ENCODE results near the gene NUAK1. TPM values are rescaled to one million over a fixed set of nuclear protein-coding genes. Genes with fewer than 3 reads are reported as not detected.

Gene NUAK1
- total RNA-seq, 1 donor from 2014 or later = 7.6 TPM

GRCh38 chr12:106119301-106119700, 19.5 kb downstream of the NUAK1 start:
- no peak for TF ChIP-seq CTCF (IDR thresholded peaks at IDR 0.05; ENCODE audit: insufficient read depth, low read length, severe bottlenecking)
- FAIRE-seq = no peak
- DNase-seq (ENCODE audit: low read depth) = no peak
- Histone ChIP-seq H3K27me3 (ENCODE audit: control insufficient read depth, insufficient read depth, low read length) (no peaks in the 10 kb centered on the region), H3K36me3 (ENCODE audit: control insufficient read depth, insufficient read depth, low read length) (no peaks in the 10 kb centered on the region), H3K4me3 (ENCODE audit: low read depth, low read length) (no peak overlapping the region)

GRCh38 chr12:106118381-106119130, 20.2 kb downstream of the NUAK1 start:
- no peak for TF ChIP-seq CTCF (IDR thresholded peaks at IDR 0.05; ENCODE audit: insufficient read depth, low read length, severe bottlenecking)
- no peak for FAIRE-seq
- H3K36me3 ChIP-seq (ENCODE audit: control insufficient read depth, insufficient read depth, low read length) = no peaks in the 10 kb centered on the region
- H3K27me3 ChIP-seq (ENCODE audit: control insufficient read depth, insufficient read depth, low read length) = no peaks in the 10 kb centered on the region
- no peak for DNase-seq (ENCODE audit: low read depth)
- no peak overlapping the region for H3K4me3 ChIP-seq (ENCODE audit: low read depth, low read length)

- DNase-seq (ENCODE audit: low read depth) (no peak), FAIRE-seq (no peak)
- Histone ChIP-seq H3K27me3 (ENCODE audit: control insufficient read depth, insufficient read depth, low read length) (no peaks in the 10 kb centered on the region), H3K4me3 (ENCODE audit: low read depth, low read length) (no peak overlapping the region), H3K36me3 (ENCODE audit: control insufficient read depth, insufficient read depth, low read length) (no peaks in the 10 kb centered on the region)
- no peak for TF ChIP-seq CTCF (IDR thresholded peaks at IDR 0.05; ENCODE audit: insufficient read depth, low read length, severe bottlenecking)
Observed at GRCh38 chr12:106115440-106115839, 23.3 kb downstream of the NUAK1 start.

- Histone ChIP-seq H3K27me3 (ENCODE audit: control insufficient read depth, insufficient read depth, low read length) (no peaks in the 10 kb centered on the region), H3K4me3 (ENCODE audit: low read depth, low read length) (no peak overlapping the region), H3K36me3 (ENCODE audit: control insufficient read depth, insufficient read depth, low read length) (no peaks in the 10 kb centered on the region)
- FAIRE-seq = no peak
- TF ChIP-seq CTCF (IDR thresholded peaks at IDR 0.05; ENCODE audit: insufficient read depth, low read length, severe bottlenecking) = no peak
- peak; percentile 76 for DNase-seq (ENCODE audit: low read depth)
Observed at GRCh38 chr12:106114447-106115068, 24.2 kb downstream of the NUAK1 start.

- Histone ChIP-seq H3K27me3 (ENCODE audit: control insufficient read depth, insufficient read depth, low read length) (no peaks in the 10 kb centered on the region), H3K36me3 (ENCODE audit: control insufficient read depth, insufficient read depth, low read length) (no peaks in the 10 kb centered on the region), H3K4me3 (ENCODE audit: low read depth, low read length) (no peak overlapping the region)
- no peak for FAIRE-seq
- DNase-seq (ENCODE audit: low read depth) = peak; percentile 65
- no peak for TF ChIP-seq CTCF (IDR thresholded peaks at IDR 0.05; ENCODE audit: insufficient read depth, low read length, severe bottlenecking)
Observed at GRCh38 chr12:106113824-106114446, 24.8 kb downstream of the NUAK1 start.

Measured in bronchial epithelial cell (primary cell).